CD4-positive, alpha-beta T cell treated with Interferon alpha-2 for 1 hour (primary cell): Measurements from ENCODE around the gene SH3D19.
"Not testable (repeated sequence)": the region's sequence is repeated elsewhere in the genome, so short reads cannot be mapped to it uniquely, and the experiment has no call there.

Experiments
- DNase-seq, 2 donors: peaks; one replicate each; pipeline ENCODE4 v3.0.0-alpha.2; 2020 to 2022

SH3D19 gene

DNA sequence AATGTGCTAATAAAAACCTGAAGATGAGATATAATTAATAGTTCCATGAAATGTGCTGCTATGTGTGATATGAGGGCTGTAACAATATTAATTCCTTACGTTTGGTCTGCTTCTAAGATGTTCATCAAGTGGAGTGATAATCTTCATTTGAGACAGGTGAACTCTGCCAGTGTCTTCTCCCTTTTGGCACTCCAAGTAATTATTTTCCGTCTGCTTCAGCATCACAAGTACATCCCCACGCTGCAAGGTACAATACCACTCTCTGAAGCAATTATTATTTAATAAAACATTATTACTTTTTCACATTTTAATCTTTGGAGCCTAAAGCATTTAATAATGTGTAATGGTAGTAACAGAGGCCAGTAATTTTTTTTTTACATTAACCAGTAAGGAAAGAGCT lies 181.6 kb downstream of the SH3D19 start:
- no peak for DNase-seq

- no peak for DNase-seq
These were observed 182.2 kb downstream of the SH3D19 start for GRCh38 chr4:151143162-151143561.

DNA sequence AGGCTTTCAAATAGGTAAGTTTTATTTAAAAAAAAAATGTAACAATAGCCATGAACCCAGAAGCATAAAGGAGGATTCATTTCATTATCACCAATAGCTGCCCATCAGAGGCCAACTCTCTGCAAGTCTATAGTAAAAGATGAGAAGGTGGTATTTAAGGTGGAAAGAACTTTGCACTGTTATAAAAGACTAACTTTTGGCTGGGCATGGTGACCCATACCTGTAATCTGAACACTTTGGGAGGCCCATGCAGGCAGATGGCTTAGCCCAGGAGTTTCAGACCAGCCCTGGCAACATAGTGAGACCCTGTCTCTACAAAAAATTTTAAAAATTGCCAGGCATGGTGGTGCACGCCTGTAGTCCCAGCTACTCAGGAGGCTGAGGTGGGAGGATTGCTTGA lies 182.6 kb downstream of the SH3D19 start:
- no peak for DNase-seq

DNA sequence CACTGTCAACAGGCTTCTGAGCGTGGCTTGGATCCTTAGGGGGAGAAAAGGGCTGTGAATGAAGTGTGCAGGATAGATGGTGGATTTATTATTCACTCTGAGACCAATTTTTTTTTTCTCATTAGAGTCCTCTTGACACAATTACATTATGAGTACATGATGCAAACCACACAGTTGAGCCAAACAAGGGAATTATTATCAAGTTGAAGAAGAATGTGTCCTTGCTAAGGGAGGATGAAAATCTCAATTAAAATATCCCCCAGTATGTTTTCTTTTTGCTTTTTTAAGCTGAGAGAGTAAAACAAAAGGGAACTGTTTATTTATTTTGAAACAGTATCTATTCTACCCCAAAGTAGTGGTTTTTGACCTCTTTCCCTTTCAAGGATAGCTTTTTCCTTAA lies 185.6 kb downstream of the SH3D19 start:
- DNase-seq: no peak

DNA sequence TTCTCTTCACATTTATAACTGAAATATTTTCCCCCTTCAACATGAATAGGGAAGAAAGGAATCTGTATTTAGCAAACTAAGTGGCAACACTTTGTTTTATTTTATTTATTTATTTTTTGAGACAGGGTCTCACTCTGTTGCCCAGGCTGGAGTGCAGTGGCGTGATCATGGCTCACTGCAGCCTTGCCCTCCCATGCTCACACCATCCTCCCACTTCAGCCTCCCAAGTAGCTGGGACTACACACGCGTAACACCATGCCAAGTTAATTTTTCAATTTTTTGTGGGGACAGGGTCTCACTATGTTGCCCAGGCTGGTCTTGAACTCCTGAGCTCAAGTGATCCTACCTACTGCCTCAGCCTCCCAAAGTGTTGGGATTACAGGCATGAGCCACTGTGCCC lies 189.4 kb downstream of the SH3D19 start:
- not testable (repeated sequence) for DNase-seq

DNA sequence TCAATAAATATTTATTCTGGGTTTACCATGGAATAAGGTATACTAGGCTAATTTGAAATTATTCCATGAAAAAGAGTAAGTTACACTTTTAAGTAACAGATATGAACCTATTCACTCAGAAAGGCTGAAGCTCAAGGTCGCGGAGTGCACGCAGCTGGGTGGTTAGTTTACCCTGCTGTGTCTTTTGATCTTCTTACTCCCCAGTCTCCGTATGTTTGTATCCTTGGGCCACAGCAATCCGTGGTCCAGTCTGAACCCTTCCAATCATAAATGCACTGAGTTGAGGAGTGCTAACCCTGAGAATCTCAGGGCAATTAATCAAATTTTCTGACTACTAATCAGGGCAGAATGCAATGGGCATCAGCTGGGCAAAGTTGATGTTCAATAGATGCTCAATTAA lies 192.1 kb downstream of the SH3D19 start:
- DNase-seq: no peak

DNA sequence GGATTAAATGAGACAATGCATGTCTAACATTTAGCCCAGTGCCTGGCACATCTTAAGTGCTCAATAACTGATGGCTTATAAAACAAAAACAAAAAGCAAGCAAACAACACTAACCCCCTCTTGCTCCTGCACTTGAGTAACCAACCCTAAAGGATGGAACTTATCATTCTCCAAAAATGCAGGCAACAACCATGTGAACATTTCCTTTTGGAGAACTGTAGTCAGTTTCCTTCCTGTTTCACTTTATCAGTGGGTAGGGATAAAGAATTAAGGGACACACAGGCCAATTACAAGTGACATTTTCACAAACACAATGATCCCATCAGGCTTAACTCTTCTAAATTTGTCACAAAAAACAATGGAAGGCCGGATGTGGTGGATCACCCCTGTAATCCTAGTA lies 195.6 kb downstream of the SH3D19 start:
- DNase-seq: no peak

DNA sequence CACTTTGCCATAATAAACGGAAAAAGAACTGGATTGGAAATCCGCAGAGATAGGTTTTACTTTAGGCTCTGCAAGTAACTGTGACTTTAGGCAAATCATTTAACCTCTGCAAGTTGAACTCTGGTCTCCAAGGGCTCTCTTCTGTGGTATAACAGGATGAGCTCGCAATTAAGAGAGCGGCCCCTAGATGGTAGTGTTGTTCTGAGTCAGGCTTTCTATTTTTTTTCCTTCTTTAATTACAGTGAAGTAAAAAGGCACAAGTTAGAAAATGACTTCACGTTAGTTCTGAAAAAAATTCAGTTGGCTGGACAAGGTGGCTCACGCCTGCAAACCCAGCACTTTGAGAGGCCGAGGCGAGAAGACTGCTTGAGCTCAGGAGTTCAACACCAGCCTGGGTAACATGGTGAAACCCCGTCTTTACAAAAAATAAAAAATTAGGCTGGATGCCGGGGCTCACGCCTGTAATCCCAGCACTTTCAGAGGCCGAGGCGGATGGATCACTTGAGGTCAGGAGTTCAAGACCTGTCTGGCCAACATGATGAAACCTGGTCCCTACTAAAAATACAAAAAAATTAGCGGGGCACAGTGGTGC lies 207.9 kb downstream of the SH3D19 start:
- peak; percentile 27 to 56 for DNase-seq

- no peak for DNase-seq
These were observed 210.4 kb downstream of the SH3D19 start for GRCh38 chr4:151114986-151115385.

- DNase-seq: no peak
These were observed 211.1 kb downstream of the SH3D19 start for GRCh38 chr4:151114338-151114737.

DNA sequence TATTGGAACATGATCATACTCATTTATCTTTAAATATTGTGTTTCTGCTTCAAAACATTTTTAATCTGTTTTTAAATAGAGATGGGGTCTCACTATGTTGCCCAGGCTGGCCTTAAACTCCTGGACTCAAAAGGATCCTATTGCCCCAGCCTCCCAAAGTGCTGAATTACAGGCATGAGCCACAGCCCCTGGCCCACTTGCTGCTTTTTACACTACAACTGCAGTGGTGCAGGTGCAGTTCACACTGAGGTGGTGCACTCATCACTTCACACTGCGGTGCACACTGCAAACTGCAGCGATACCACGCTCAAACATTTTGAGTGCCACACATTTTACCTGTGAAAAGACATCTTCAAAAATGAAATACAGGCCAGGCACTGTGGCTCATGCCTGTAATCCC lies 215.2 kb downstream of the SH3D19 start:
- DNase-seq: no peak

DNA sequence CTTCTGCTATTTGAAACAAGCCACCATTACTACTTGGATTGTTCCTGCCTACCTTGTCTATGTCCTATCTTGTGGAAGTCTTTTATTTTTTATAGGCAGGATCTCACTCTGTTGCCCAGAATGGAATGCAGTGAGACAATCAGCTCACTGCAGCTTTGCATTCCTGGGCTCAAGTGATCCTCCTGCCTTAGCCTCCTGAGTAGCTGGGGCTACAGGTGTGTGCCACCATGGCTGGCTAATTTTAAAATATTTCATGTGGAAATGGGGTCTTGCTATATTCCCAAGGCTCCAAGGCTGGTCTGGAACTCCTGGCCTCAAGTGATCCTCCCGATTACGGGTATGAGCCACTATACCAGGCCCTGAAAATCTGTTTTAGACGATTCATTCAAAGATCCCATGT lies 218.3 kb downstream of the SH3D19 start:
- no peak for DNase-seq

DNA sequence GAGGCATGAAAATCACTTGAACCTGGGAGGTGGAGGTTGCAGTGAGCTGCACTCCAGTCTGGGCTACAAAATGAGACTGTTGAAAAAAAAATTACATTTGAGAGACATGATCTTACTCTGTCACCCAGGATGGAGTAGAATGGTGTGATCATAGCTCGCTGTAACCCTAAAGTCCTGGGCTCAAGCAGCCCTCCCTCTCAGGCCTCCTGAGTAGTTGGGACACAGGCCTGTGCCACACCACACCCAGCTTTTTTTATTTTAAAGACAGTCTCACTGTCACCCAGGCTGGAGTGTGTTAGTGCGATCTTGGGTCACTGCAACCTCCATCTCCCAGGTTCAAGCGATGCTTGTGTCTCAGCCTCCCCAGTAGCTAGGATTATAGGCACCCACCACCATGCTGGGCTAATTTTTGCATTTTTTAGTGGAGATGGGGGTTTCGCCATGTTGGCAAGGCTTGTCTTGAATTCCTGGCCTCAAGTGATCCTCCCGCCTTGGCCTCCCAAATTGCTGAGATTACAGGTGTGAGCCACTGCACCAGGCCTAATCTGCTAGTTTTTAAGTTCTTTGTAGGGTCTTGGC lies 219.9 kb downstream of the SH3D19 start:
- no peak for DNase-seq

DNA sequence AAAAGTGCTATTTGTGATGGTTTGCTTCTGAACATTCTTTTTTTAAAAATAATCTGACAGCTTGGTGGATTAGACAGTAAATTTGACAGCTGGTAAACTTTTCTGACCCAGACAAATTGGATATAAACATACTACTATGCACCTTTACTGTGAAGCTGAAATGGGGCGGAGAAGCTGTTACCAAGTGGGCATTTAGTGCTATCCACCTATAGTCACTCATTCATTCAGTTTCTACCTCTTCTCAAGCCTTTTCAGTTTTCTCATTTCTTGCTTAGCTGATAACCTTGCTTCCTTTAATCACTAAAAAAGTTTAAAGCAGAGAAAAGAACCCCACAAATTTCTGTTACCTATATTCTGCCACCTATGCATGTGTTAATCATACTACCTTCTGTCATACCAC lies 220.8 kb downstream of the SH3D19 start:
- DNase-seq: no peak

- DNase-seq: no peak
These were observed 221.6 kb downstream of the SH3D19 start for GRCh38 chr4:151103758-151104157.

- no peak for DNase-seq
These were observed 224.9 kb downstream of the SH3D19 start for GRCh38 chr4:151100531-151100930.

GRCh38 chr4:151099976-151100417 lies 225.4 kb downstream of the SH3D19 start:
- DNase-seq: no peak

GRCh38 chr4:151099229-151099975 lies 226.0 kb downstream of the SH3D19 start, which contains the start of gene RPS3A:
RPS3A (plus strand) TSS chr4:151099628; CDS start chr4:151099653, 25 bp downstream.
- DNase-seq: peak; percentile 98 to 99

DNA sequence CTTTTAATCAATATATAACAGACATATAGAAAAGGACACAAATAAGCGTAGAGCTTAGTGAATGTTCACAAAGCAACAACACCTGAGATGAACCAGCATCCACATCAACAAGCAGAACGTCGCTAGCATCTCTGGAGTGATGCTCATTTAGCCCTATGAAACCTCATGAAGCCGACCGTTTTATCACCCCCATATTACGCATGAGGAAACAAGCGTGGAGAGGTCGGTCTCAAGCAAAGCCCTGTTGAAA lies 226.5 kb downstream of the SH3D19 start:
- no peak for DNase-seq

DNA sequence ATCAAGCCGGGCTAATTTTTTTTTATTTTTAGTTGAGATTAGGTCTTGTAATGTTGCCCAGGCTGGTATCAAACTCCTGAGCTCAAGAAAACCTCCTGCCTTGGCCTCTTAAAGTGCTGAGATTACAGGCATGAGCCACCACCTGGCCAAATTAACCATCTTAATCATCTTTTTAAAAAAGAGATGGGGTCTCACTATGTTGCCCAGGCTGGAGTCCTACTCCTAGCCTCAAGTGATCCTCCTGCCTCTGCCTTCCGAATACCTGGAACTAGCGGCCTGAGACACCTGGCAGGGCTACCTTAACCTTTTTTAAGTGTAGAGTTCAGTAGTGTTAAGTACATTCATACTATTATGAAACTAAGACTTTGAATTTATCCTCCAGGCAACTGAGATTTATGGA lies 227.6 kb downstream of the SH3D19 start:
- DNase-seq: no peak

- no peak for DNase-seq
These were observed 230.3 kb downstream of the SH3D19 start for GRCh38 chr4:151095142-151095541.

DNA sequence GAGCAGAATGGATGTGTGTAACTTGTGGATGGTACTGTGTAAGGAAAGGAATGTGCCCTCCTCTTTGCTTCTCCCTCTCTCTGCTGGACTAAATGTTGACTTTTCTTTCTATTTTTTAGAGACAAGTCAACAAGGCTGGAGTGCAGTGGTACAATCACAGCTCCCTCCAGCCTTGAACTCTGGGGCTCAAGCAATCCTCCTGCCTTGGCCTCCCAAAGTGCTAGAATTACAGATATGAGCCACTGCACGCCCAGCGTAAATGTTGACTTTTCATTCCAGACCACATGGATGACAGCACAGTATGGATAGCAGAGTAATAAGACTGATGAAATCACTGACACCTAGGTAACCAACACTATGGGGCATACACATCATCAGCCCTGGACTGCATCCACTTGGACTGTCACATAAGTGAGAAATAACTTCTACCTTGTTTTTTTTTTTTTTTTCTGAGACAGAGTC lies 231.1 kb downstream of the SH3D19 start:
- DNase-seq: no peak

DNA sequence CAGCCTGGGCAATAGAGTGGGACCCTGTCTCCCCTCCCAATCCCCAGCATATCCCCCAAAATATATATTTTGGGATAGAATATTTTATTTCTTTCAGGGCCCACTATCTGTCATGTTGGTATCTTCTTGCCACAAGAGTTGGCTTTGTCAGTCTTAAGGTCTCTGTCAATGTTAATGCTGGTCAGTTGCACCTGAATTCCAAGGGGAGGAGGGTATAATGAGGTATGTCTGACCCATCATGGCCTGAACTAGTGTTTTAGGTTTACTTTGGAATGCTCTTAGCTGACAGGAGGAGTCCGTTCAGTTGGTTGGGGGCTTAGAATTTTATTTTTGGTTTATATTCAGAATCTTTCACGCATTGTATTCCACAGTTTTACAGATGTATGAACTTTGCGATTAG lies 232.2 kb downstream of the SH3D19 start:
- DNase-seq: no peak

DNA sequence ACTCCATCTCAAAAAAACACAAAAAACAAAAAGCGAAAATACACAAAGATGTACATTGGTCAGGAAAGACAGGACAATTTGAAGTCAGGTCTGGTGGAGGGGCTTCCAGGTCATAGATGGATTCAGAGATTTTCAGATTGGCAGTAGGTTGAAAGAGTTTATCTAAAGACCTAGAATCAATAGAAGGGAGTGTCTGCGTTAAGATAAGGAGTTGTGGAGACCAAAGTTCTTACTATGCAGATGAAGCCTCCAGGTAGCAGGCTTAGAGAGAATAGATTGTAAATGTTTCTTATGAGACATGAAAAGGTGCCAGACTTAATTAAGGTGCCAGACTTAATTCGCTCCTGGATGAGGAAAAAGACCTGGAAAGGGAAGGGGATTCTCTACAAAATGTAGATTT lies 232.9 kb downstream of the SH3D19 start:
- no peak for DNase-seq

- no peak for DNase-seq
These were observed 234.4 kb downstream of the SH3D19 start for GRCh38 chr4:151091047-151091446.
